Activated CD4-positive, alpha-beta T cell treated with anti-CD3 and anti-CD28 coated beads, Interleukin-2, amount 10 ng/mL, durations not matched to agents 7 days and 5 days (primary cell): ENCODE measurements around the gene NTRK2. TPM values are rescaled to one million over a fixed set of nuclear protein-coding genes. Genes with fewer than 3 reads are reported as not detected.

ENCODE experiments used
- CTCF ChIA-PET: fragments of 350-600 bp; sonication (Branson Sonifier 250); formaldehyde crosslinking; loops from one replicate; lab custom pipeline; 2021; ENCODE audit warnings: antibody characterized with exemption; lab: Charles Lee
- POLR2A ChIA-PET: fragments of 350-600 bp; sonication (Branson Sonifier 250); formaldehyde crosslinking; loops from one replicate; lab custom pipeline; 2021; ENCODE audit warnings: antibody characterized with exemption; lab: Charles Lee
- DNase-seq: peaks from one replicate; pipeline ENCODE4 v3.0.0-alpha.2; 2020
- H3K27ac Mint-ChIP-seq: one replicate; pipeline ENCODE4 v1.8.0; 2021; ENCODE audit warnings: mild to moderate bottlenecking, moderate library complexity, mixed read lengths
- H3K27me3 Mint-ChIP-seq: one replicate; pipeline ENCODE4 v1.8.0; 2021; ENCODE audit warnings: mixed read lengths
- H3K36me3 Mint-ChIP-seq: one replicate; pipeline ENCODE4 v1.8.0; 2021; ENCODE audit warnings: low read depth, mixed read lengths
- H3K4me1 Mint-ChIP-seq: one replicate; pipeline ENCODE4 v1.8.0; 2021; ENCODE audit warnings: mixed read lengths
- H3K4me3 Mint-ChIP-seq: one replicate; pipeline ENCODE4 v1.8.0; 2021; ENCODE audit warnings: mild to moderate bottlenecking, moderate library complexity, mixed read lengths
- H3K9me3 Mint-ChIP-seq: one replicate; pipeline ENCODE4 v1.8.0; 2021; ENCODE audit warnings: mixed read lengths
- total RNA-seq, 2 experiments: library from RNA; stranded (reverse); gene quantifications; one replicate each; pipeline ENCODE4 v1.2.3, GENCODE V29; 2021

The NTRK2 gene
- total RNA-seq, 2 experiments from 2014 or later, result 1.8 to 2.3 TPM

DNA sequence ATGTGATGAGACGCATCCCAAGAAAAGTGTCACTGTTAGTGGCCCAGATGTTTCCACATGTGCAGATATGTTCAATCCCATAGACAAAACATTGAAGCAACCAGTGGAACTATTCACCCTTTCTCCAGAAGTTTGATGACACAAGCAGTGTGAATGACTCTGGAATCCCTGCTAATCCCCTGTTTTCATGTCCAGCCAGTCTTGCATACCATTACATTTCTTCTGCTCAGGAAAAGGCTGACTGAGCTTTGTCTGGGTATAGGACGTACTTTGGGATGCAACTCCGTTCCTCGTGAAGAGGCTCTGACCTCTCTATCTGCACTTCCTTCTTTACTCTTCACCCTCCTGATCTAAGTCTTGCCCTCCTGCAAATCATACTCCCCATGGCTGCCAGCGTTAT lies 172.4 kb downstream of the NTRK2 start:
- ChIA-PET CTCF (no interaction called here), POLR2A (no interaction called here)
- H3K27me3 Mint-ChIP-seq, result no peaks in the 10 kb centered on the region

DNA sequence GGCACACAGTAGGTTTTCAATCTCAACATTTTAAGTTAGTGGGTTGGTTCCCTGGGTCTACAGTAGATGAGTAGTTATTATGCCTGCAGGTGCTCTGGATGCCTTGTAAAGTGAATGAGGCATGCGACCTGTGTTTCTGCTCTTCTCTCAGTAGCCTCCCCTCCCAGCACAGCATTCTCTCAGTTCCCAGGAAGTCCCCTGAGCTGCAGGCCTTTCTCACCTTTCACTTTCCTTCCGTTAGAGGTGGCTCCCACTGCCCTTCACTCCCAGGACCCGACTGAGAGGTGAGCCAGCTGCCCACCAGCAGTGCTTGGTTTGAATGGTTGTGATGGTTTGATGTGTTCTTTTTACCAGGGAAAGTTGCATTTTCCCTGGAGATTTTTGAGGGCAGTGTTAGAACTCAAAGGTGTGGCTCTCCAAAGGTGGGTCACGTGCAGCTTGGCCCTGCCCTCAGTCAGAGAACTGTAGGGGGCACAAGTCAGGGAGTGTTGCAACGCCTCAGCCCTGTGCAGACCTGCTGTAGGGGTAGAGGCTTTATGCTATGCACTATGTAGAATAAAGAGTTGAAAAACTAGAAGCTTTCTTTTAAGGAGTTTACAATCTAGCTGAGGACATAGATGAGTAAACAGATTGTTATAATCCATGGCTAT lies 173.8 kb downstream of the NTRK2 start:
- POLR2A ChIA-PET, result no interaction called here
- DNase-seq, result no peak
- Mint-ChIP-seq H3K27me3 (no peaks in the 10 kb centered on the region), H3K4me1 (no peaks in the 10 kb centered on the region), H3K27ac (no peak overlapping the region), H3K36me3 (no peaks in the 10 kb centered on the region), H3K4me3 (no peak overlapping the region), H3K9me3 (no peaks in the 10 kb centered on the region)
- CTCF ChIA-PET, result no interaction called here

More for the DNA sequence above, 172.4 kb downstream of the NTRK2 start:
- no peak for DNase-seq
- Mint-ChIP-seq H3K4me1 (no peaks in the 10 kb centered on the region), H3K4me3 (no peak overlapping the region), H3K36me3 (no peaks in the 10 kb centered on the region), H3K9me3 (no peaks in the 10 kb centered on the region), H3K27ac (no peak overlapping the region)

DNA sequence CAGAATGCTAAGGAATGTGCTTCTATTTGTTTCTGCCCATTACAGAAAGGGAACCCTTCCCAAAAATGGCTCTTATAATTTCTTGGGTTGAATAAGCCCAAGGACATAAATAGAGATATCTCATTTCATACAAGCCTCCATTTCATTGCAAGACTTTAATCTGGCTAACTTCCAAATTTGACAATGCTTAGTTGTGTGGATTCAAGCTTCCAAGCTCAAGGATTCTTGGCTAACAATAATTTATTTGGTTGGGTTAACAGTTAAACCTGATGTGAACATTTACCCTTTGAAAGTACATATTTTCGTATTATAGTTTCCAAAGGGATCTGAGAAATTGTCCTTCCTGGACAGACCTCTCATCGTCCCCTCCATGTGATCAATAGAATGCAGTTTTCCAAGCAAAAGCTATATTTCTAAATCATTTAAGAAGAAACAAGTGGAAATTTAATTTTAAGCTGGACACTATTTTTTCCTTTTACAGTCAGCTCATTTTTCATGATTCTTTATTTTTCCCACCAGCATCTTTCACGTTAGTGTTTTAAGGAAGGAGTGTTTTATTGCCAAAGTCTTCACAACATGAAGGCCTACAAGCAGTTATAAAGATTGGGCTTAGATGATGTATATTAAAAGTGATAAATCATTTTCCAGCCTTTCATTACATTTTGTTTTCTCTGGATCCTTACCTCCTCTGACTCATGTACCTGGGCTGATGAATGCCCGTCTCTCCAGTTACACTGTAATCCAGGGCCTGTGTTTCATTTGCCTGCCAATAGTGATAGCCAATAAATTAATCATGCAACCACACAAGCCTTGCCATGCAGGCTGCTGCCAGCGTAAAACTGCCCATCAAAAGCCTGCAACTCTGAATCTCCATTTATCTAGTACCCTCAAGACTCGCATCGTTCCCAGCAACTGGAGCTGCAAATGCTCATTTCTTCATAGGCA lies 176.7 kb downstream of the NTRK2 start:
- Mint-ChIP-seq H3K27ac (no peak overlapping the region), H3K9me3 (no peaks in the 10 kb centered on the region), H3K36me3 (no peaks in the 10 kb centered on the region), H3K4me1 (no peaks in the 10 kb centered on the region), H3K4me3 (no peak overlapping the region), H3K27me3 (no peaks in the 10 kb centered on the region)
- POLR2A ChIA-PET, result no interaction called here
- CTCF ChIA-PET, result no interaction called here
- no peak for DNase-seq

DNA sequence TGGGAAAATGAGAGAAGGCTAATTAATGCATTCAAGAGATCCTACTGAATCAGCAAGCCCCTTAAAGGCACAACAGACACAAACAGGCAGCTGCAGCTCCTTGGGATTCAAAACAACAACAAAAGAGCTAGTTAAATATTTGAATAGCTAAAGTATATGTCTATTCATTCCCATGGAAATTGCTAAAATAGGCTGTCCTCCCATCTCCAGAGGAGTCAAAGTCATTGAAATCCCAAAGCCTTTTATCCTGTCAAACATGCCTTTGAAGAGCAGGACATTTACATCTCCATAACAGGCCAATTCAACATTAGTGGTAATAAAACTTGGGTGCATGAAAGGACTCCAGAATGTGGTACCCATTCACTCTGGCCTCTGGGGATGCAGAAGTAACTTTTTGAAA lies 177.4 kb downstream of the NTRK2 start:
- POLR2A ChIA-PET, result no interaction called here
- Mint-ChIP-seq H3K36me3 (no peaks in the 10 kb centered on the region), H3K4me1 (no peaks in the 10 kb centered on the region)

DNA sequence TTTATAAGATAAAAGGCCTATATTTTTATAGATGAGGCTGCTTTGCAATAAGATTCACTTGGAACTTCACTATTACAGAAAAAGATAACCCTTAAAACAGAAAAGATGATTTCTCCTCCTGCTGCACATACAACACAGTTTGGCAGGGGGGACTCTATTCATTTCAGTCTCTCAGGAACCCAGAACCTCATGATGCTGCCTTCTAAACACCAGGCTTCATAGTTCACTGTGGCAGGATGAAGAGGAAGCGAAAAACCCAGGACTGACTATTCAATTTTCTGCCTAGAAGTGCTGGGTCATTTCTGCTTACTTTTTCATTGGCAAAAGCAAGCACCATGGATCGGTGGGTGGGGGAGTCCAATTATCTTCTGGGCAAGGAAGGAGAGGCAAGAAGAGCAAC lies 179.5 kb downstream of the NTRK2 start:
- CTCF ChIA-PET, result no interaction called here
- Mint-ChIP-seq H3K36me3 (no peaks in the 10 kb centered on the region), H3K9me3 (no peaks in the 10 kb centered on the region), H3K27ac (no peak overlapping the region), H3K27me3 (no peaks in the 10 kb centered on the region), H3K4me1 (no peaks in the 10 kb centered on the region), H3K4me3 (no peak overlapping the region)
- POLR2A ChIA-PET, result no interaction called here
- no peak for DNase-seq

More for the DNA sequence above, 177.4 kb downstream of the NTRK2 start:
- H3K27ac Mint-ChIP-seq, result no peak overlapping the region
- H3K27me3 Mint-ChIP-seq, result no peaks in the 10 kb centered on the region
- DNase-seq, result no peak
- no peak overlapping the region for H3K4me3 Mint-ChIP-seq
- CTCF ChIA-PET, result no interaction called here
- no peaks in the 10 kb centered on the region for H3K9me3 Mint-ChIP-seq

DNA sequence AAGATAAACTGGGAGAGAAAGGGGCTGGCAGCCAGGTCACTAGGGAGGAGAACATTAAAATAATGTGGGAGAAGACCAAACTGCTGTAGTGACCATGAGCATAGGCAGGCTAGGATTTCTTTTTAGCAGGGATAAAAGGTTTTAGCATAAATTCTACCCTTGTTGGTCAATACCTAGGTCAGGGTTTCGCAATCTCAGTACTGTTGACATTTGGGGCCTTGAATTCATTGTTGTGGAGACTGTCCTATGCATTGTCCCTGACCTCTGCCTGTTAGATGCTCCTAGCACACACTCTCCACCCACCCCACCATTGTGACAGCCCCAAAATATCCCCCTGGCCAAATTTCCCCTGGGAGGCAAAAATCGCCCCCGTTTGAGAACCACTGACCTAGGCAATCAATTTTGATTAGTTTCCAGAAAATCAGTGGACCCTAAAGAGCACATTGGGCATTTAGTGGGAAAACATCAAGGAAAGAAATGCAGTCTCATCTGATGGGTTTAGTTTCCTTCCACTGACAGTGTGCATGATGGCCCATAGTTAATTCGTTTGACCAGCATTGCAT lies 181.4 kb downstream of the NTRK2 start:
- Mint-ChIP-seq H3K36me3 (no peaks in the 10 kb centered on the region), H3K27ac (no peak overlapping the region), H3K4me3 (no peak overlapping the region), H3K27me3 (no peaks in the 10 kb centered on the region), H3K4me1 (no peaks in the 10 kb centered on the region), H3K9me3 (no peaks in the 10 kb centered on the region)
- ChIA-PET POLR2A (no interaction called here), CTCF (no interaction called here)
- no peak for DNase-seq

DNA sequence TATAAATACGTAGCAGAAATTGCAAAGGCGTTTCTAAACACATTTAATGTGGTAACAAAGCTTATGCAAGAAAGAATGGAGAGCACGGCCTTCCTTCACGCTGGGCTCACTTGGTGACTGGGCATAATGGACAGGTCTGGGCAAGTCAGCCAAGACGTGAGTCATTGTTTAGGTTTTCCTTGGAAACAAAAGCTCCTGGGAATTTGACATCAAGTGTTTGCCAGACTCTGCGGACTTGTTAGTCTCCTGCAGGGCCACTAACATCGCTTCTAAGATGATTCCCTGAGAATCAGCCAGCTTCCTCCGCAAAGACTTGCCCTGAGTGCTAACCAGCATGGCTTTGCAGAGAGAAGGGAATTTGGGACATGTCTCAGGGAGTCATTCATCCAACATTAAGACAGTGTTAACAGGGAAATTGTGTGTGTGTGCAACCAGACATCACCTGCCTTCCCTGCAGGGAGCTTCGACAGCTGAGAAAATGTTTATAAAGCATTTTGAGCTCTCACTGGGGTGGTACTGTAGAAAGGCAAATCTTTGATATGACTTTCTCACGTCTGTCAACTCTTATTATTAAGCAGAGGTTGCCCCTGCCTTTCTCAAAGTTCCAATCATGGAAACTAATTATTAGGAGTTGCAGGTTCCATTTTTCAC lies 182.5 kb downstream of the NTRK2 start:
- DNase-seq, result no peak
- ChIA-PET POLR2A (no interaction called here), CTCF (interaction anchor here (0.6 to 1.2 kb wide), 2 partner anchors 103 to 889 kb away, joined by 3 to 4 read pairs; no protein-coding TSS in a partner anchor)
- Mint-ChIP-seq H3K4me1 (no peaks in the 10 kb centered on the region), H3K27ac (no peak overlapping the region), H3K27me3 (no peaks in the 10 kb centered on the region), H3K36me3 (no peaks in the 10 kb centered on the region), H3K4me3 (no peak overlapping the region), H3K9me3 (no peaks in the 10 kb centered on the region)

DNA sequence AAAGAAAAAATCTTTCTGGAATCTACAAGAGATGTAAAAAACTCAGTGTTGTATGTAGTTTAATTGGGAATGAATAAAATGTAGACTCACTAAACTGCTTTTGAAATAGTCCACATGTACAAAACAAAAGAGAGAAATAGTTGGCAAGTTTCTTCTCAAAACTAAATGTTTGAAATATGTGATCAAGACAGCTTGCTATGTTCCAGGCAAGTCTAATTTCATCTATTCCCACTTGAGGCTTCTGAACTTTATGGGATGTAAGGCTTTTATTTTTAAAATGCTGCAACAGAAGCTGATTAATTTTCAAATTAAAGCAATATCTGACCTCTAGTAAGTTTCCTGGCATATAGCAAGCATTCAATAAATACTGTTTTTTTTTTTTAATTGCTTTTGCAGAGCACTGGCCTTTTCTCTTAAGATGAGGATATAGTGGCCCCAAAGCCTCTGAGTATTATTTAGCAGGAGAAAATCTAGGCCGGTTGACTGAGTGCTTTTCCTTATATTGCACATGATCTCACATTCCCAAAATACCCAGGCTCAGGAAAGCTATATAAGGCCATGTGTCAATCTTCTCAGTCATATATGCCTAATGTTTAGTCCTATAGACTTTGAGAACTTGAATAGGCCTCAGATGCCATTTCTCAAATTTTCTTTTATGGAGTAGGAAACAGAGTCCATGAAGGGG lies 183.2 kb downstream of the NTRK2 start:
- Mint-ChIP-seq H3K9me3 (no peaks in the 10 kb centered on the region), H3K4me3 (no peak overlapping the region)
- CTCF ChIA-PET, result interaction anchor here (0.6 to 1.2 kb wide), 2 partner anchors 104 to 889 kb away, joined by 3 to 4 read pairs; no protein-coding TSS in a partner anchor

DNA sequence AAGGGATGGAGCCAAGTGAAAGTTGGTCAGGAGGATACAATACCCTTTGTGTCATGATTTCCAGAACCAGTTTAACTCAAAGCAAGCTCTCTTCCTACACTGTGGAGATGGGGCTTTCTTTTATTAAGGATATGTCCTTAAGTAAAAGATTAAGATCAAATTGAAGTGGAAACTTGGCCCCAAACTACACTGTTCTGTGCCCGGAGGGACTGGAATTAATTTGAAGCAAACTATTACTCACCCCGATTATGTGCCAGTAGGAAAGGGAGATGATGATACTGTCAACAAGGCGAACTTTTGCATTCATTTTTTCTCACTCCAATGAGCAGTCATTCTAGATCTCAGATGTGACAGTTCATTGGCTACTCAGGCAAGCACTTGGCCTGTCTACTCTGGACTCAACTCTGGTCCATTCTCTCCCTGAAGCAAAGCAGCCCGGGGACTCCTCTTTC lies 186.7 kb downstream of the NTRK2 start:
- CTCF ChIA-PET, result interaction anchor here (0.7 kb wide), 2 partner anchors 108 to 112 kb away, joined by 3 read pairs; no protein-coding TSS in a partner anchor
- POLR2A ChIA-PET, result no interaction called here
- H3K36me3 Mint-ChIP-seq, result no peaks in the 10 kb centered on the region
- no peak overlapping the region for H3K4me3 Mint-ChIP-seq
- H3K27ac Mint-ChIP-seq, result no peak overlapping the region
- no peak for DNase-seq
- no peaks in the 10 kb centered on the region for H3K4me1 Mint-ChIP-seq
- H3K27me3 Mint-ChIP-seq, result no peaks in the 10 kb centered on the region
- H3K9me3 Mint-ChIP-seq, result no peaks in the 10 kb centered on the region

More for the DNA sequence above, 183.2 kb downstream of the NTRK2 start:
- Mint-ChIP-seq H3K4me1 (no peaks in the 10 kb centered on the region), H3K27ac (no peak overlapping the region), H3K27me3 (no peaks in the 10 kb centered on the region), H3K36me3 (no peaks in the 10 kb centered on the region)
- POLR2A ChIA-PET, result no interaction called here
- no peak for DNase-seq

DNA sequence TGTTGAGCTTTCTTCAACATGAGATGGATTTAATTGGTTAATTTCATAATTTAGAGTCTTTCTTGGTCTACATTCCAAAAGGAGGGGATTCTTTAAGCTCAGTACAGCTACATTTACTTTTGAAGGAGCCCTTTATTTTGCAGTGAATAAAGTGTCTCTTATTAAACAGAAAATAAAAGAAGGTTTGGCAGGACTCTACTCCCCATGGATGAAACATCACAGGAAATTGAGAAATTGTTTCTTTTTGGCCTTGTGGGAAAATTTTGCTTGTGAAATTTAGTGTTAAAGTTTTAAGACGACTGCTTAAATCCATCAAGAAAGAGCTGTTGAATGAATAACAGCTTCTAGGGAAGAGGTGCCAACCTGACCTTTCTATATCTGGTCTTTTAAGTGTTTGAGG lies 187.7 kb downstream of the NTRK2 start:
- H3K4me1 Mint-ChIP-seq, result no peaks in the 10 kb centered on the region
- no peak overlapping the region for H3K27ac Mint-ChIP-seq
- POLR2A ChIA-PET, result no interaction called here
- H3K4me3 Mint-ChIP-seq, result no peak overlapping the region
- H3K9me3 Mint-ChIP-seq, result no peaks in the 10 kb centered on the region
- CTCF ChIA-PET, result interaction anchor here (0.7 to 0.9 kb wide), 2 partner anchors 109 to 434 kb away, joined by 3 read pairs; no protein-coding TSS in a partner anchor
- DNase-seq, result no peak
- H3K36me3 Mint-ChIP-seq, result no peaks in the 10 kb centered on the region
- H3K27me3 Mint-ChIP-seq, result no peaks in the 10 kb centered on the region

DNA sequence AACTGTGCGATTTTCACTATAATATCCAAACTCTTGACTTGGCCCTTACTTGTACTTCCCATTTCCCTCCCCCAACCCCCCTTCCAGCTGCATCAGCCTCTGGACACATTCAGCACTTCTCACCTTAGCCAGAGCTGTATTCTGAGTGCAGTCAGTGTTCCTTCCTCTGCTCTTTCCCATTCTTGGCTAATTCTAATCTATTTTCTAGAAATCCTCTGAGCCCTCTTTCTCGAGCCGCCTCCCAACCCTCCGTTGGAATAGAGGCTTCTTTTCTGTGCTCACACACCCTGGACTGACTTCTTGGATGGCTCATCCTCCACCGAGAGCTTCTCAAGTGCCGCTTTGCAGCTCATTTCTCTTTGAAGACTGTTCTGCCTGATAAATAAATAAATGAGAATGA lies 188.8 kb downstream of the NTRK2 start:
- Mint-ChIP-seq H3K4me3 (no peak overlapping the region), H3K27ac (no peak overlapping the region), H3K9me3 (no peaks in the 10 kb centered on the region), H3K36me3 (no peaks in the 10 kb centered on the region), H3K4me1 (no peaks in the 10 kb centered on the region), H3K27me3 (no peaks in the 10 kb centered on the region)
- no peak for DNase-seq
- ChIA-PET CTCF (no interaction called here), POLR2A (no interaction called here)
